Measurements from ENCODE around the gene ERV3-1.

DNA sequence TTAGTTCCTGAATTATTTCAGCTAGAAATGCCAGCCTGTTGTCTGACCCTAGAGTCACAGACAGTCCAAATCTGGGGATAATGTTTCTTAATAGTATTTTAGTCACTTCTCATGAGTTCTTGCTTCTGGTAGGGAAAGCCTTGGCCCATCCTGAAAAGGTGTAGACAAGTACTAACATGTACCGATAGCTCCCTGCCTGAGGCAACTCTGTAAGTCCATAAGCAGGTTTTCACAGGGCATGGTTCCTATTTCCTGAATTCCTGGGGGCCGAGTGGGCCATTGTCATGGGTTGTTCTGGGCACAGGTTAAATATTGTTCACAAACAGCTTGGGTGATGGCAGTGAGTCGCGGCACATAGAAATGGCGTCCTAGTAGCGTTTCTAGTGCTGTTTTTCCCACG is 12.6 kb downstream of the ERV3-1 start:
- TF ChIP-seq POLR2A (IDR thresholded peaks at IDR 0.05; ENCODE audit: low read depth, low read length) (no peak), POLR2AphosphoS5 (IDR thresholded peaks at IDR 0.05; ENCODE audit: low read depth, low read length) (no peak), TAF1 (IDR thresholded peaks at IDR 0.05; ENCODE audit: borderline replicate concordance, low read depth, low read length) (no peak)

All from GM12892 (cell line).